HEK293T (cell line): ENCODE measurements around the gene ZMIZ1.

ENCODE experiments used
- FOXM1 ChIP-seq: fragments of 450-650 bp; IDR thresholded peaks from 2 replicates; pipeline ENCODE4 v1.6.1; 2017; ENCODE audit warnings: mild to moderate bottlenecking, borderline replicate concordance
- LEF1 ChIP-seq: fragments of 450-650 bp; IDR thresholded peaks from 2 replicates; pipeline ENCODE4 v1.6.1; 2017; ENCODE audit warnings: mild to moderate bottlenecking, borderline replicate concordance
- PKNOX1 ChIP-seq: fragments of 450-650 bp; IDR thresholded peaks from 2 replicates; pipeline ENCODE4 v1.6.1; 2016
- SP1 ChIP-seq: fragments of 450-650 bp; IDR thresholded peaks from 2 replicates; pipeline ENCODE4 v1.6.1; 2017
- ZNF384 ChIP-seq: fragments of 450-650 bp; IDR thresholded peaks from 2 replicates; pipeline ENCODE4 v1.6.1; 2016

GRCh38 chr10:79298403-79299244 is 229.9 kb downstream of the ZMIZ1 start:
- no peak for TF ChIP-seq PKNOX1
- TF ChIP-seq LEF1: no peak
- no peak for TF ChIP-seq ZNF384
- no peak for TF ChIP-seq SP1
- TF ChIP-seq FOXM1: no peak
